A673 (cell line): Measurements from ENCODE around the gene SYVN1. TPM values are rescaled to one million over a fixed set of nuclear protein-coding genes. Genes with fewer than 3 reads are reported as not detected.

Experiments
- BruUV-seq: library from RNA; stranded (reverse); fragments of 400-500 nt; replicated peaks from 2 replicates; lab custom pipeline; 2021; lab: Mats Ljungman, UMichigan
- CTCF ChIA-PET: fragments of 300-600 bp; sonication (Branson Sonifier 250); formaldehyde crosslinking; loops from one replicate; lab custom pipeline; 2022; ENCODE audit warnings: antibody characterized with exemption; lab: Charles Lee
- POLR2A ChIA-PET: fragments of 300-600 bp; sonication (Branson Sonifier 250); formaldehyde crosslinking; loops from one replicate; lab custom pipeline; 2022; ENCODE audit warnings: antibody characterized with exemption; ENCODE audit not compliant: low non-redundant PET; lab: Charles Lee
- DNase-seq: peaks from one replicate; pipeline ENCODE4 v3.0.0-alpha.2; 2015; ENCODE audit warnings: low spot score
- H3K27ac ChIP-seq: fragments of 200-600 bp; sonication (generic); 2 replicates; pipeline ENCODE4 v1.5.1; 2016; ENCODE audit warnings: mixed run types, low read depth, mild to moderate bottlenecking, mixed read lengths, antibody characterized with exemption, low read length; ENCODE audit not compliant: poor library complexity, severe bottlenecking
- H3K27me3 ChIP-seq: fragments of 200-600 bp; sonication (generic); replicated peaks from 2 replicates; pipeline ENCODE4 v1.6.1; 2017; ENCODE audit warnings: mixed run types, low read depth, mild to moderate bottlenecking, mixed read lengths, antibody characterized with exemption, low read length; ENCODE audit not compliant: insufficient read depth, poor library complexity
- H3K36me3 ChIP-seq: fragments of 200-600 bp; sonication (generic); 2 replicates; pipeline ENCODE4 v1.6.1; 2016; ENCODE audit warnings: mixed run types, mild to moderate bottlenecking, mixed read lengths, antibody characterized with exemption, low read length; ENCODE audit not compliant: insufficient read depth, poor library complexity, severe bottlenecking
- H3K4me1 ChIP-seq: fragments of 200-600 bp; sonication (generic); 2 replicates; pipeline ENCODE4 v1.6.1; 2017; ENCODE audit warnings: mixed run types, mild to moderate bottlenecking, mixed read lengths, antibody characterized with exemption, low read length; ENCODE audit not compliant: insufficient read depth, poor library complexity, severe bottlenecking
- H3K4me3 ChIP-seq: fragments of 200-600 bp; sonication (generic); 2 replicates; pipeline ENCODE4 v1.5.1; 2016; ENCODE audit warnings: low read depth, mixed run types, mild to moderate bottlenecking, mixed read lengths, low read length; ENCODE audit not compliant: poor library complexity, severe bottlenecking
- H3K9me3 ChIP-seq: fragments of 200-600 bp; sonication (generic); 2 replicates; pipeline ENCODE4 v1.6.1; 2016; ENCODE audit warnings: mixed run types, low read depth, mild to moderate bottlenecking, mixed read lengths, antibody characterized with exemption, low read length; ENCODE audit not compliant: poor library complexity, severe bottlenecking
- CTCF ChIP-seq: fragments of 300-800, 200-600 bp; sonication (generic); conservative IDR thresholded peaks from 2 replicates; pipeline ENCODE4 v1.5.1; 2017; ENCODE audit warnings: low read depth, mild to moderate bottlenecking, antibody characterized with exemption, low read length, moderate library complexity, mixed read lengths
- EZH2 ChIP-seq: fragments of 200-600 bp; sonication (generic); IDR thresholded peaks from 2 replicates; pipeline ENCODE4 v1.6.1; 2017; ENCODE audit warnings: borderline replicate concordance, low read depth, mild to moderate bottlenecking, mixed read lengths, antibody characterized with exemption, low read length; ENCODE audit not compliant: poor library complexity, severe bottlenecking
- intact Hi-C: fragments of 100-400 bp; cut with micrococcal nuclease; formaldehyde crosslinking; loops from one replicate; pipeline ENCODE4 v1.10.0; 2022; ENCODE audit not compliant: unreplicated experiment
- total RNA-seq: library from RNA; stranded (reverse); gene quantifications from 2 replicates; pipeline ENCODE4 v1.2.3, GENCODE V29; 2021

SYVN1 gene
- total RNA-seq, 1 experiment from 2014 or later, result 48.5 TPM

- ChIA-PET POLR2A (no interaction called here), CTCF (no interaction called here)
These were observed 25.7 kb downstream of the SYVN1 start for GRCh38 chr11:65108469-65109123.

GRCh38 chr11:65107751-65108468 lies 26.4 kb downstream of the SYVN1 start:
- intact Hi-C loops, result no loop called here
- H3K36me3 ChIP-seq, result no peaks in the 10 kb centered on the region
- H3K4me1 ChIP-seq, result peaks cover 11% of the 10 kb centered on the region
- no peak for TF ChIP-seq EZH2
- CTCF ChIA-PET, result no interaction called here
- POLR2A ChIA-PET, result interaction anchor here (0.6 kb wide), 1 partner anchor 9 kb away, joined by 3 read pairs; no protein-coding TSS in a partner anchor
- H3K27me3 ChIP-seq, result no peaks in the 10 kb centered on the region
- no peak overlapping the region for H3K4me3 ChIP-seq
- no peak overlapping the region for H3K27ac ChIP-seq
- DNase-seq, result no peak
- BruUV-seq, result no TSS peak
- H3K9me3 ChIP-seq, result no peaks in the 10 kb centered on the region

More at GRCh38 chr11:65108469-65109123, 25.7 kb downstream of the SYVN1 start:
- peaks cover 17% of the 10 kb centered on the region for H3K4me1 ChIP-seq
- DNase-seq, result no peak
- no peak for TF ChIP-seq CTCF
- TF ChIP-seq EZH2, result no peak
- intact Hi-C loops, result no loop called here
- BruUV-seq, result no TSS peak
- H3K27ac ChIP-seq, result no peak overlapping the region
- no peaks in the 10 kb centered on the region for H3K27me3 ChIP-seq
- no peaks in the 10 kb centered on the region for H3K9me3 ChIP-seq
- H3K36me3 ChIP-seq, result no peaks in the 10 kb centered on the region
- H3K4me3 ChIP-seq, result no peak overlapping the region

- ChIA-PET CTCF (no interaction called here), POLR2A (interaction anchor here (0.6 kb wide), 1 partner anchor 10 kb away, joined by 3 read pairs; no protein-coding TSS in a partner anchor)
- Histone ChIP-seq H3K4me1 (peaks cover 9% of the 10 kb centered on the region), H3K27me3 (no peaks in the 10 kb centered on the region), H3K27ac (no peak overlapping the region), H3K9me3 (no peaks in the 10 kb centered on the region), H3K4me3 (no peak overlapping the region), H3K36me3 (no peaks in the 10 kb centered on the region)
- TF ChIP-seq EZH2 (no peak), CTCF (no peak)
- DNase-seq, result no peak
- BruUV-seq, result no TSS peak
- intact Hi-C loops, result no loop called here
These were observed 27.2 kb downstream of the SYVN1 start for GRCh38 chr11:65107078-65107477.
